Right kidney (tissue), 9 donors: ENCODE measurements around the gene SURF2.
"Not testable (repeated sequence)": the region's sequence is repeated elsewhere in the genome, so short reads cannot be mapped to it uniquely, and the experiment has no call there.

Experiments
- DNase-seq: peaks from one replicate; pipeline ENCODE4 v3.0.0-alpha.2; 2016
- long read RNA-seq, 8 donors: transcript quantifications; one replicate each; lab custom pipeline, GENCODE V29; 2026

SURF2 gene
- long read RNA-seq, donor 1, transcript SURF2-201 (6 exons, 842 nt), result major isoform, 13 of 88 reads
- long read RNA-seq, donor 1, partial matches to known transcripts, result 75 of 88 reads
- long read RNA-seq, donor 1, other reads (novel, unspliced or antisense), result 0 of 88 reads
- long read RNA-seq, donor 2, transcript SURF2-201 (6 exons, 842 nt), result major isoform, 10 of 51 reads
- long read RNA-seq, donor 2, partial matches to known transcripts, result 41 of 51 reads
- long read RNA-seq, donor 2, other reads (novel, unspliced or antisense), result 0 of 51 reads
- long read RNA-seq, donor 3, transcript SURF2-201 (6 exons, 842 nt), result major isoform, 7 of 13 reads
- long read RNA-seq, donor 3, partial matches to known transcripts, result 0 of 13 reads
- long read RNA-seq, donor 3, other reads (novel, unspliced or antisense), result 6 of 13 reads
- long read RNA-seq, donor 4, transcript SURF2-201 (6 exons, 842 nt), result major isoform, 21 of 91 reads
- long read RNA-seq, donor 4, partial matches to known transcripts, result 70 of 91 reads
- long read RNA-seq, donor 4, other reads (novel, unspliced or antisense), result 0 of 91 reads
- long read RNA-seq, donor 5, transcript SURF2-201 (6 exons, 842 nt), result major isoform, 21 of 83 reads
- long read RNA-seq, donor 5, partial matches to known transcripts, result 62 of 83 reads
- long read RNA-seq, donor 5, other reads (novel, unspliced or antisense), result 0 of 83 reads
- long read RNA-seq, donor 6, transcript SURF2-201 (6 exons, 842 nt), result major isoform, 22 of 81 reads
- long read RNA-seq, donor 6, partial matches to known transcripts, result 59 of 81 reads
- long read RNA-seq, donor 6, other reads (novel, unspliced or antisense), result 0 of 81 reads
- long read RNA-seq, donor 7, transcript SURF2-201 (6 exons, 842 nt), result major isoform, 21 of 124 reads
- long read RNA-seq, donor 7, partial matches to known transcripts, result 96 of 124 reads
- long read RNA-seq, donor 7, other reads (novel, unspliced or antisense), result 7 of 124 reads
- long read RNA-seq, donor 8, transcript SURF2-201 (6 exons, 842 nt), result major isoform, 9 of 71 reads
- long read RNA-seq, donor 8, partial matches to known transcripts, result 62 of 71 reads
- long read RNA-seq, donor 8, other reads (novel, unspliced or antisense), result 0 of 71 reads

DNA sequence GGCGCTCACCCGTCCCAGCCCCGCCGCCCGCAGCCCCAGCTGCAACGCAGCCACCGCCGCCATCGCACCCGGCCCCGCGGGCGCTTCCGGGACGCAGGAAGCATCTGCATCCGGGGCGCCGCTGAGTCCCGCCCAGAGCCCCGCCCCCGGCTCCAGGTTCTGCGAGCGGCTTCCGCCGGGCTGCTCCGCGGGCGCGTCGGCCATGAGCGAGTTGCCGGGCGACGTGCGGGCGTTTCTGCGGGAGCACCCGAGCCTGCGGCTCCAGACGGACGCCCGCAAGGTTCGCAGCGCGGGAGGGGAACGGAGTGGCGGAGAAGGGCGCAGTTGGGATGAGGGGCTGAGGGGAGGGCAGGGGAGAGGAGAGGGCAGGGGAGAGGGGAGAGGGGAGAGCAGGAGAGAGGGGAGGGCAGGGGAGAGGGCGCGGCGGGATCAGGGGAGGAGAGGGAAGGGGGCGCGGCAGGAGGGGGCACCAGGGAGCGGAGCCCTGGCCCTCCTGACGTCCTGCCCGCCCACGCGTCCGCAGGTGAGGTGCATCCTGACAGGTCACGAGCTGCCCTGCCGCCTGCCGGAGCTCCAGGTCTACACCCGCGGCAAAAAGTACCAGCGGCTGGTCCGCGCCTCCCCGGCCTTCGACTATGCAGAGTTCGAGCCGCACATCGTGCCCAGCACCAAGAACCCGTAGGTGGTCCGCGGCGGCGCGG is at the start of gene SURF2, which contains the start of gene SURF1:
Gene SURF2, plus strand, starts transcription at position 160 of the 701 bp plus-strand sequence. Its CDS starts 43 bp downstream, at position 203.
Gene SURF1, minus strand, starts transcription at position 97 of the 701 bp plus-strand sequence. Its CDS starts 34 bp downstream, at position 63.
- peak; percentile 70 for DNase-seq

DNA sequence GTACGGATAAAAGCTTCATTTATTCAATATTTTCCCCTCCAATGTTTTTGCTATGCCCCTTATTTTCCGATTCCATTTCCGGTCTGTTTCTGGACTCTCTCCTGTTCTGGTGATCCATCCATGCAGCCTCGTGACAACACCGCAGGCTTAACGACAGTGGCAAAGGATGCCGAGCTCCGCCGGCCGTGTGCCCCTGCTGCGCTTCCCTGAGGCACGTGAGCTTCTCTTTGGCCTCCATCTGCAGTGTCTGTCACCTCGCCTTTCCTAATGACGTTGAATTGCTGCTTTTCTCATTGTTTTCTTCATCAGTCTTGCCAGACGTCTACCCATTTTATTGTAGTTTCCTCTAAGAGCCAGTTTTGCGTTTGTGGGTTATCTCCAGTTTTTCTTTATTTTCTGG is 49.0 kb upstream of the SURF2 start:
- DNase-seq, result no peak

DNA sequence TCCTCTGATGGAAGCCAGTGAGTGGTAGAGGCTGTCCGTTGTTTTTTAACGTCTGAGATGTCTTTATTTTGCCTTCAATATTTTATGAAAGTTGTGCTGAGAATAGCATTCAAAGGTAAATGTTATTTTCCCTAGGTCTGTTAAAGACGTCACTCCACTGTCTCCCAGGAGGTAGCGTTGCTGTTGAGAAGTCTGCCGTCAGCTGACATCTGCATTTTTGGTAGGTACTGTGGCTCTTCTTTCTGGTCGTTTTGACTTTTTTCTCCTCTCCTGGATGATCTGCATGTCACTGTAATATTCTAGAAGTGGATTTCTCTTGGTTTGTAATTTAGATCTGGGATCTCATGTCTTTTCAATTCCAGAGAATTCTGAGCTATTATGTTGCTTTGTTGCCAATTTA is 46.7 kb upstream of the SURF2 start:
- DNase-seq, result no peak

DNA sequence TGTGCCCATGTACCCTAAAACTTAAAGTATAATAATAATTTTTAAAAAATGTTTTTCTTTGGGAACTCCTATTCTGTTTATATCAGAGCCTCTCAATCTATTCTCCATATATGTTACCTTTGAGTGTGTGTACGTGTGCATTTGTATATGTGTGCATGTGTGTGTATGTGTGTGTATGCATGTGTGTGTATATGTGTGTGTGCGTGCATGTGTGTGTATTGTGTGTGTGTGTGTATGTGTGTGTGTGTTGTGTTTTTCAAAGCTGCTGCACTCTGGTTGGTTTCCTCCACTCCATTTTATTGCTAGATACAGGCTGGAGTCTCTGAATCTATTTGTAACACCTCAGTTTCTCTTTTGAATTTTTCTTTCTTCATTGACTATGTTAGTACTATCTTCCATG is 40.4 kb upstream of the SURF2 start:
- no peak for DNase-seq

- not testable (repeated sequence) for DNase-seq
These were observed 38.8 kb upstream of the SURF2 start for GRCh38 chr9:133317551-133317950.

DNA sequence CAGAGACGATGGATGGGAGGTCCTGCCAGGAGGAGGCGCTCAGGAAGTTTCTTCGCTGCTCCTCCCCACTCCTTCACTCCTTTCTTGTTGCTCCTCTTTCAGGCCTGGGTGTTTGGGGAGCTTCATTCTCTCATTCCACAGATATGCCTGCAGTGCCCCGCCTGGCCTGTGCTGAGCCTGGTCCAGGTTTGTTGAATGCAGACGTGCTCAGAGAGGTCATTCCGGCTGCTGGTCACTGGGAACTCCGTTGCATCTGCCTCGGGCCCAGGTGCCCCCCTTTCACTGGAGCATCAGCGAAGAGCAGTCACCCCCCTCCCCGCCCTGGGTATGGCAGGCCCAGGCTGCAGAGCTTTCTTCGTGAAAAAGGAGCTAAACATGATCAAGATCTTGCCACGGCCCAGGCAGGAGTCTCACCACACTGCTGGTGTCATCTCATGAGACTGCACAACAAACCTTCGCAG is 35.9 kb upstream of the SURF2 start:
- no peak for DNase-seq

DNA sequence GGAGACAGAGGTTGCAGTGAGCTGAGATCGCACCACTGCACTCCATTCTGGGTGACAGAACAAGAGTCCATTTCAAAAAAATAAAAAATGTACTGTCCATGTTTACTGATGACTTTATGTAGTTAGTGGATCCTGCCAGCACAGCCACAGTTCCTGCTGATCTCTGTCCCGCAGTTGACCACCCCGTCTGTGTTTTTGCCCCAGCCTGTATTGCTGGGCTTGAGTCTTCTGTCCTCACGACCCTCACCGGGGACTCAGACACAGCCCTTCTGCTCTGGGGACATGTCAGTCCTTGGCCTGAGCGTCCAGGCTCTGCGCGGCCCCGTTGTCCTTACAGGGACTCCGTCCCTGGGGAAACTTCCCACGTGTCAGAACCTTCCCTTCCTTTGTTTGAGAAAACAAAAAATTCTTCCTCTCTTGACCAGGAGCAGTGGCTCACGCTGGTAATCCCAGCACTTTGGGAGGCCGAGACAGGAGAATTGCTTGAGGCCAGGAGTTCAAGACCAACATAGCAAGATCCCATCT is 34.9 kb upstream of the SURF2 start:
- DNase-seq, result no peak

- no peak for DNase-seq
These were observed 33.6 kb upstream of the SURF2 start for GRCh38 chr9:133322701-133323100.

DNA sequence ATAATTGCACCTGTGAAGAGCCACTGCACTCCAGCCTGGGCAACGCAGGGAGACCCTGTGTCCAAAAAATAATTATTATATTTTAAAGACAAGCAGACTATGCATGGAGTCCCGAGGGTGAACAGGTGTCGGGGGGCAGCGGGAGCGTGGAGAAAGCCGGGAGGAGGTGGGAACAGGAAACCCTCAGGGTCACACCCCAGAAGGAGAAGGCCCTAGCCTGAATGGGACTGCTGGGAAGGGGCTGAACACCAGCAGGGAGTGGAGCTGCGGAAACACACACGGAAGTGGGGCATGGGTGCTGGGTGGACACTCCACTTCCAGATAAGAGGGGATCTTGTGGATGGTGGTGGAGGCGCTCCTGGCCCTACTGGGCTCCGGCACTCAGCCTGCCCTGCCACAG is 33.1 kb upstream of the SURF2 start:
- DNase-seq, result no peak

DNA sequence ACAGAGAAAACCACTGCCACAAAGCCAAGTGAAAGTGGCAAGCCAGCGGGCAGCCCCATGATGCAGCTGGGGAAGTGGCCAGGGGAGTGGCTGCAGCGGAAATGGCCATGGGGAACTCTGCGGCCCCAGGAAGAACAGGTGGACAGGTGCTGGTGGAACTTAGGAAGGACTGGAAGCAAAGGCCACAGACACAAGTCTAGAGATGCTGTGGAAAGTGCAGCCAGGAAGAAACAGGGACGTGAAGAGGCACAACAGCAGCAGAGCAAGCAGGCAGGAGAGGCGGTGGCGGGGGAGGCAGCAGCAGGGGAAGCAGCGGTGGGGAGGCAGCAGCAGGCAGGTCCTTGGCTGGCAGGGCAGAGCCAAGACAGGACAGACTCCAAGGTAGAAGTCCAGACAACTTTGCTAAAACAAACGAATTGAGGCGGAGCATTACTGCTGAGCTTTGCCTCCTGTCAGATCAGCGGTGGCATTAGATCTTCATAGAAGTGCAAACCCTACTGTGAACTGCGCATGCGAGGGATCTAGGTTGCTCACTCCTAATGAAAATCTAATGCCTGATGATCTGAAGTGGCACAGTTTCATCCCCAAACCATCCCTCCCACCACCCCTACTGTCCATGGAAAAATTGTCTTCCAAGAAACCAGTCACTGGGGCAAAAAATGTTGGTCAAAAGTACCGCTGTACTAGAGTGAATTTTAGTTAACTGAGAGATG is 32.2 kb upstream of the SURF2 start:
- DNase-seq, result no peak

DNA sequence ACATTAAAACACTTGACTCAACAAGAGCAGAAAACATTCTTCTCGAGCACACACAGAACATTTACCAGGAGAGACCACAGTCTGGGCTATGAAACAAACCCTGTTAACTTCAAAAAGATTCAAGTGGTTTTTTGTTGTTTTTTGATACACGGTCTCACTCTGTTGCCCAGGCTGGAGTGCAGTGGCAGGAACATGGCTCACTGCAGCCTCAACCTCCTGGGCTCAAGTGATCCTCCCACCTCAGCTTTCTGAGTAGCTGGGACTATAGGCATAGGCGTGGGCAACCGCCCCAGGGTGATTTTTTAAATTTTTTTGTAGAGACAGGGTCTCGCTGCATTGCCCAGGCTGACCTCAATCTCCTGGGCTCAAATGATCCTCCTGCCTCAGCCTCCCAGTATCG is 29.3 kb upstream of the SURF2 start:
- not testable (repeated sequence) for DNase-seq

DNA sequence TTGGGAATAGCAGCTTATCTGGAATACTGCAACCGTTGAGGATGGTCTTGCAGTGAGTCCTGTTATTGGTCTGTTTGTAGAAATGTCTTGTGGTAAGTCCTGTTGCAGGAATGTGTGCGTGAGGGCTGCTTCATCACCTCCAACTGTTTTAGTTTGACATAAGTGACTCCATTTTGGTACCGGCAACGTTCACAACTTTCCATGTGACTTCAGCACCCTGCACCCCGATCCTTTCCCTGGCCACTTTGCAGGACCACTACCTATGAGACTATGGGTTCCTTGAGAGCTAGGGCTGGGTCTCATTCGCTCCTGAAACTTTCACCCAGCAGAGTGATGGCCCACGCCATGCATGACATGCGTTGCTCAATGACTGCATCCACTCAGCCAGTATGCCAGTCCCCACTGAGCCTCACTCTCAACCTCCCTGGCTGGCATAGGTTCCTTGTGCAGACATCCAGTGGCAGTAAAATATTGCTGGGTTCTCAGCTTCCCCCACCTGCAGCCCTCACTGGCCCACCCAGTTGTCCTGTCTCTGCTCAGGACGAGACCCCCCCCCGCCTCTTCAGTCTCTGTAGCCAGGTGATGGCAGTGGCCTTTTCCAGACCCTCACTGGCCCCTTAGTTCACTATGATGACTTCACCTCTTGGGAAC is 28.4 kb upstream of the SURF2 start:
- DNase-seq, result no peak

DNA sequence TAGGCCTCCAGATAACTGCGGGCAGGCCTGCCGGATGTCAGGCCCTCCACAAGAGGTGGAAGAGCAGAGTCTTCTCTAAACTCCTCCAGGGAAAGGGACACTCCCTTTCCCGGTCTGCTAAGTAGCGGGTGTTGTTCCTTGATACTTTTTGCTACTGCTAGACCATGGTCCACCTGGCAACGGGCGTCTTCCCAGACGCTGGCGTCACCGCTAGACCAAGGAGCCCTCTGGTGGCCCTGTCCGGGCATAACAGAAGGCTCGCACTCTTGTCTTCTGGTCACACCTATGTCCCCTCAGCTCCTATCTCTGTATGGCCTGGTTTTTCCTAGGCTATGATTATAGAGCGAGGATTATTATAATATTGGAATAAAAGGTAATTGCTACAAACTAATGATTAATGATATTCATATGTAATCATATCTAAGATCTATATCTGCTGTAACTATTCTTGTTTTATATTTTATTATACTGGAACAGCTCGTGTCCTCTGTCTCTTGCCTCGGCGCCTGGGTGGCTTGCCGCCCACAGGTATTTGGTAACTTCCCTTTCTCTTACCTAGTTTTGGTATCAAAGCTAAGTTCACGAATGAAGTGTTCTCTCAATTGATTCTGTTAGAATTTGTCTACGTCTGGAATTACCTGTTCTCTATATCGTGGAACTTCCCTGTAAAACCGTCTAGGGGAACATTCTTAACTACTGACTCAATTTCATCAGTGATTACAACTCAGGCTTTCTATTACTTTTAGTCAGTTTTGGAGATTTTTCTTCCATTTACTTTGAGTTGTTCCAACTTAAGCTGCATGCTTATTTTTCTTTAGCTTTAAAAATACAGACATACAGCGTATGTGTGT is 26.8 kb upstream of the SURF2 start:
- not testable (repeated sequence) for DNase-seq

- DNase-seq, result no peak
These were observed 25.1 kb upstream of the SURF2 start for GRCh38 chr9:133331221-133331620.

DNA sequence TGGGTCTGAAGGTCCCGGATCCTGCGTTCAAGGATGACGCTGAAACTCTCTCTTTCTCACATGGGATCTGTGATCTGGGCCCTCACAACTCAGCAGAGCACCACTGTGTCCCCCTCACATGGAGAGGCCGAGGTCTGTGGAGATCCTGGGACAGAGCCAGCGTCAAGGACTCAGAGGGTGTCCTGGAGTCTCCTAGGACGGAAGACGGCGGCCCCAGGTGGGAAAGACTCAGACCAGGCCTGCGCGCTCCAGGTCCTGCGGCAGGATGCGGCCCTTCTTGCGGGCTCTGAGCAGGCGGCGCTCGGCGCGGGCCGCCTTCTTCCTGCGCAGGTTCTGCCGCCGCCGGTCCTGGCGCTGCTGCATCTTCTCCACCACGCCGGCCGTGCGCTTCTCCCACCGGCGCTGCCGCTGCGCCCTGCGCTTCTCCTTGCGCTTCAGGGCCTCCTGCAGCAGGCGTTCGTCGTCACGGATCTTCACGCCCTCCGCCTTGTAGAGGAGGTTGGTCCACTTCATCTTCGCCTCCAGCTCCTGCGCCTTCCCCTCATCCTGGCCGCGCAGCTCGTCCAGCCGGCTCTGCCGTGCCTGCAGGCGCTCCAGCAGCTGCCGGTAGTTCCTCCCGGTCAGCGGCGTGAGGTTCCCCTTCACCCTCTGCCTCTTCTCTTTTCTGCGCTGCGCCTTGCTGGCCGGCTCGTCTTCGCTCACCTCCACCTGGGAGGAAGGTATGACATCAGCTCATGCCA is 24.5 kb upstream of the SURF2 start:
- no peak for DNase-seq

GRCh38 chr9:133332381-133332730 is 24.0 kb upstream of the SURF2 start:
- DNase-seq, result no peak

DNA sequence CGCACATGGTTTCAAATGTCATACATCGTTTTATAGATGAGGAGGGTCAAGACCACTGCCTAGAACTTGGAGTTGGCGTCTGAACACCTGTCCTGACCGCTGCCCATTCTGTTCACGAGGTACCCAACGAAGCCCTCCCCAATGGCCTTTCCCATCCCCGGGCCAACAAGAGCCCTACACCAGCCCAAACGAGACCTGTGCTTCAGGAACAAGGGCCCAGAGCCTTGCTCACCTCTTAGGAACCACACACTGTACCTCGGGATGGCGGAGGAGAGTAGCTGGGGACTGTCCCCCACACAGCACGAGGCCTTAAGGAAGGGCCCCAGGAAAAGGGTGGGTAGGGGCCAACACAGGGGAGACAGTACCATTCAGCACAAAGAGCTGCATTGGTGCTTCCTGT is 23.3 kb upstream of the SURF2 start:
- DNase-seq, result no peak

GRCh38 chr9:133333566-133333965 is 22.8 kb upstream of the SURF2 start:
- DNase-seq, result no peak

DNA sequence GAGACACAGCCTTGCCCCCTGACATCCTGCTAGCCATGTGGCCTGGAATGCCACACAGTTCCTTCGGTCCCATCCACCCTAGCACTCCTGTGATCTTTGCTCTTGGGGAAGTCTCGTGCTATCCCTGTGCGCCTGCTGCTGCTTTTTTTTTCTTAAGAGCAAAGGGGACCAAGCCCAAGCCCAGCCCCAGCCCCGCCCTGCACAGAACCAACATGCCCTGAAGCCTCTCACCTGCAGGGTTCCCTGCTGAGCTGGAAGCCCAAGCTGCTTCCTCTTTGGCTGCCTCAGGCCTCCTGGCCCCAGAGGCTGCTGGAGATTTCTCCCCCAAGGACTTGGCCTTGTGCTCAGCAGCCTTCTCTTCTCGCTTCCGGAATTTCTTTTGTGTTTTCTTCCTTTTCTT is 22.2 kb upstream of the SURF2 start:
- no peak for DNase-seq
